Measurements from ENCODE around the gene PPP1R14B.

GRCh38 chr11:64220271-64220670 lies 26.5 kb downstream of the PPP1R14B start:
- TF ChIP-seq CTCF (conservative IDR thresholded peaks at IDR 0.05) (no peak), EZH2 (IDR thresholded peaks at IDR 0.05; ENCODE audit: low read depth) (no peak)
